K562 (cell line): Measurements from ENCODE around the gene TXNRD2. TPM values are rescaled to one million over a fixed set of nuclear protein-coding genes. Genes with fewer than 3 reads are reported as not detected.

Experiments
- BMI1 ChIP-seq: fragments of 150-350 bp; IDR thresholded peaks from 2 replicates; pipeline ENCODE4 v1.6.1; 2014; ENCODE audit warnings: low read length
- IFI16 ChIP-seq: fragments of 250-450 bp; sonication (Bioruptor Pico); IDR thresholded peaks from 2 replicates; pipeline ENCODE4 v2.1.2; 2022; ENCODE audit warnings: mild to moderate bottlenecking, inconsistent platforms
- KAT8 ChIP-seq: fragments of 450-650 bp; IDR thresholded peaks from 2 replicates; pipeline ENCODE4 v1.6.1; 2016; ENCODE audit warnings: low read depth, mild to moderate bottlenecking
- MAFF ChIP-seq: IDR thresholded peaks from 2 replicates; pipeline ENCODE4 v1.6.1; 2012; ENCODE audit warnings: low read length, improper control_type of control experiment
- MCM7 ChIP-seq, 2 experiments: fragments of 450-650 bp; IDR thresholded peaks; 2 replicates each; pipeline ENCODE4 v1.6.1; 2016 to 2018
- NEUROD1 ChIP-seq: fragments of 150-350 bp; IDR thresholded peaks from 2 replicates; pipeline ENCODE4 v1.6.1; 2014; ENCODE audit warnings: borderline replicate concordance, low read length, low read depth; ENCODE audit not compliant: partially characterized antibody
- POLR3A ChIP-seq: IDR thresholded peaks from 2 replicates; pipeline ENCODE4 v1.6.1; 2011; ENCODE audit warnings: borderline replicate concordance, mild to moderate bottlenecking, moderate library complexity; ENCODE audit not compliant: insufficient read length, insufficient read depth; ENCODE audit errors: extremely low read depth
- SAP30 ChIP-seq: fragments of 200-600 bp; sonication (generic); IDR thresholded peaks from 2 replicates; pipeline ENCODE4 v1.6.1; 2012; ENCODE audit warnings: borderline replicate concordance, low read depth, mild to moderate bottlenecking, moderate library complexity, low read length, control low read depth, inconsistent platforms; ENCODE audit not compliant: insufficient read depth, poor library complexity, severe bottlenecking
- SREBF2 ChIP-seq: sonication (generic); formaldehyde crosslinking; IDR thresholded peaks from 2 replicates; pipeline ENCODE4 v1.4.0; 2020; ENCODE audit warnings: mild to moderate bottlenecking, missing genetic modification reagents
- TARDBP ChIP-seq: fragments of 450-650 bp; IDR thresholded peaks from 2 replicates; pipeline ENCODE4 v1.6.1; 2016
- TBP ChIP-seq: optimal IDR thresholded peaks from 2 replicates; pipeline ENCODE3; 2011; ENCODE audit warnings: low read depth, low read length, improper control_type of control experiment
- ZNF384 ChIP-seq: IDR thresholded peaks from 2 replicates; pipeline ENCODE4 v1.6.1; 2012; ENCODE audit warnings: low read depth, low read length, improper control_type of control experiment
- ZNF444 ChIP-seq: fragments of 250-450 bp; sonication (Bioruptor Pico); IDR thresholded peaks from 2 replicates; pipeline ENCODE4 v1.4.0; 2020; ENCODE audit warnings: mild to moderate bottlenecking, moderate library complexity
- ZNF764 ChIP-seq: fragments of 250-450 bp; sonication (Bioruptor Pico); IDR thresholded peaks from 2 replicates; pipeline ENCODE4 v1.4.0; 2020; ENCODE audit warnings: low read depth, mild to moderate bottlenecking, moderate library complexity
- polyA plus RNA-seq, 8 experiments: library from polyadenylated mRNA; depleted of rRNA in 4 of 8; stranded (reverse) in 5 of 8; unstranded in 3 of 8; fragments of >200 nt; fragmentation: Nextera tagmentation in 2 of 8; fragmentation: Illumina TruSeq in 1 of 8; extraction: Ambion mirVana in 2 of 8; extraction: Trizol in 1 of 8; gene quantifications; 2 replicates each; pipeline versions ENCODE4 v1.2.1 to v1.2.3, GENCODE V29; 2011 to 2014; ENCODE audit warnings: inconsistent platforms in 1 of 8, missing spikeins in 1 of 8
- total RNA-seq, 7 experiments: library from RNA; depleted of rRNA in 6 of 7; stranded (reverse); fragments of >200 nt in 6 of 7; fragmentation: Illumina TruSeq in 2 of 7; extraction: Trizol in 2 of 7; gene quantifications; 2 replicates each; pipeline versions ENCODE4 v1.2.1 to v1.2.3, GENCODE V29; 2011 to 2021; ENCODE audit warnings: low replicate concordance in 1 of 7
- TF ChIP-seq, protein P1 (sequence below), 2 experiments: IDR thresholded peaks in 1 of 2; conservative IDR thresholded peaks in 1 of 2; 2 replicates each; pipeline ENCODE4 v1.6.1; 2016; ENCODE audit warnings: low read depth in 2 of 2, mild to moderate bottlenecking in 1 of 2, missing compliant biosample characterization in 1 of 2, missing genetic modification characterization in 1 of 2, moderate library complexity in 1 of 2
- TF ChIP-seq, protein P2 (sequence below): fragments of 250-450 bp; sonication (Bioruptor Pico); IDR thresholded peaks from 2 replicates; pipeline ENCODE4 v1.5.0; 2021; ENCODE audit warnings: mild to moderate bottlenecking, moderate library complexity
- TF ChIP-seq, protein P3 (sequence below): sonication (generic); formaldehyde crosslinking; IDR thresholded peaks from 2 replicates; pipeline ENCODE4 v1.4.0; 2020; ENCODE audit warnings: mild to moderate bottlenecking, missing genetic modification reagents
- TF ChIP-seq, protein P4 (sequence below): fragments of 450-650 bp; formaldehyde crosslinking; IDR thresholded peaks from 2 replicates; pipeline ENCODE4 v1.4.0; 2020; ENCODE audit warnings: mild to moderate bottlenecking, moderate library complexity

The TXNRD2 gene
- total and polyA plus RNA-seq, 9 of the 15 experiments (the other 6 are each of a cell fraction or from before 2014, with no cell fraction given) = 3.3 to 80.2 (median 49.4) TPM

DNA sequence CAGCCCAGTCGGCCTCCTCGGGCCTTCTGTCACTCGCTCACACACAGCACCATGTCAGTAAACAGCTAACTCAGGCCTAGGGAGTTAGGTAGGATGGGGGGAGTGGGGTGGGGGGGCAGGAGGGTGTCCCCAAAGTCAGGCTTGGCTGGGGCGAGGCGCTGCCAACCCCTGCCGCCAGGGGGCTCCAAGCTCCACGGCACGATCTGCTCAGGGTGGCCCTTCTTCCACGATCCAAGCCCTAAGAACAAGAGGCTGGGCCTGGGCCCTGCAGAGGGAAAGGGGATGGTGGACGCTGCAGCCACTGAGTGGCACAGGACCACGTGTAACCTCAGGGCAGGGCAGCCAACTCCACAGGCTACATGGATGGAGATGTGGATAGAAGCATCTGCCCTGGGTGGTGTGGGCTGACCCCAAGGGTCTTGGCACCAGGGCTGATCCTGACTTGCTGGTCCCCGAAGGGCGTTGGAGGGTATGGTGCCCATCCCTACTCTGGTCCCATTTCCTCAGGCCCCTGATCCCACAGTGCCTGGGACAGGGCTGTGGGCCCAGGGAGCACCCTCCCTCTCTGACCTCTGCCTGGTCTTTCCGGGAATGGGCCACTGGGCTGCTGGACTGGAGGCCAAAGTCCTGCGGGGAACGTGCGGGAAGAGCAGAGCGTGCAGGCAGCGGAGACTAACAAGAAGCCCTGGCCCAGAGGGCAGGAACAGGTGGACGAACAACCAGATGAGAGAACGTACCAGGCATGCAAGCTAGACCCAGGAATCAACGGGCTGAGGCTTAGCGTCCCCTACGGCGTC is 29.1 kb upstream of the TXNRD2 start (continued):
- TF ChIP-seq ZNF384 = peak; percentile 56; the same call in 1 of the 2 replicates
- TF ChIP-seq SAP30 = no peak
- TF ChIP-seq ZNF444 = 0 out of 2 replicates have a peak, but pooled peaks have one; percentile 50
- TF ChIP-seq IFI16 = no peak
- no peak for TF ChIP-seq MCM7 (IDR thresholded peaks at IDR 0.05)
- TF ChIP-seq POLR3A = no peak
- TF ChIP-seq, protein P1, sequence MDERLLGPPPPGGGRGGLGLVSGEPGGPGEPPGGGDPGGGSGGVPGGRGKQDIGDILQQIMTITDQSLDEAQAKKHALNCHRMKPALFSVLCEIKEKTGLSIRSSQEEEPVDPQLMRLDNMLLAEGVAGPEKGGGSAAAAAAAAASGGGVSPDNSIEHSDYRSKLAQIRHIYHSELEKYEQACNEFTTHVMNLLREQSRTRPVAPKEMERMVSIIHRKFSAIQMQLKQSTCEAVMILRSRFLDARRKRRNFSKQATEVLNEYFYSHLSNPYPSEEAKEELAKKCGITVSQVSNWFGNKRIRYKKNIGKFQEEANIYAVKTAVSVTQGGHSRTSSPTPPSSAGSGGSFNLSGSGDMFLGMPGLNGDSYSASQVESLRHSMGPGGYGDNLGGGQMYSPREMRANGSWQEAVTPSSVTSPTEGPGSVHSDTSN (CRISPR knock-in tag; IDR thresholded peaks at IDR 0.05; ENCODE audit: low read depth) = no peak
- TF ChIP-seq, protein P1 (tag; conservative IDR thresholded peaks at IDR 0.05; ENCODE audit: low read depth) = no peak
- TF ChIP-seq BMI1 = no peak
- peak; percentile 73 for TF ChIP-seq ZNF764 (CRISPR knock-in tag)
- peak; percentile 65 for TF ChIP-seq NEUROD1
- no peak for TF ChIP-seq TBP
- TF ChIP-seq, protein P2, sequence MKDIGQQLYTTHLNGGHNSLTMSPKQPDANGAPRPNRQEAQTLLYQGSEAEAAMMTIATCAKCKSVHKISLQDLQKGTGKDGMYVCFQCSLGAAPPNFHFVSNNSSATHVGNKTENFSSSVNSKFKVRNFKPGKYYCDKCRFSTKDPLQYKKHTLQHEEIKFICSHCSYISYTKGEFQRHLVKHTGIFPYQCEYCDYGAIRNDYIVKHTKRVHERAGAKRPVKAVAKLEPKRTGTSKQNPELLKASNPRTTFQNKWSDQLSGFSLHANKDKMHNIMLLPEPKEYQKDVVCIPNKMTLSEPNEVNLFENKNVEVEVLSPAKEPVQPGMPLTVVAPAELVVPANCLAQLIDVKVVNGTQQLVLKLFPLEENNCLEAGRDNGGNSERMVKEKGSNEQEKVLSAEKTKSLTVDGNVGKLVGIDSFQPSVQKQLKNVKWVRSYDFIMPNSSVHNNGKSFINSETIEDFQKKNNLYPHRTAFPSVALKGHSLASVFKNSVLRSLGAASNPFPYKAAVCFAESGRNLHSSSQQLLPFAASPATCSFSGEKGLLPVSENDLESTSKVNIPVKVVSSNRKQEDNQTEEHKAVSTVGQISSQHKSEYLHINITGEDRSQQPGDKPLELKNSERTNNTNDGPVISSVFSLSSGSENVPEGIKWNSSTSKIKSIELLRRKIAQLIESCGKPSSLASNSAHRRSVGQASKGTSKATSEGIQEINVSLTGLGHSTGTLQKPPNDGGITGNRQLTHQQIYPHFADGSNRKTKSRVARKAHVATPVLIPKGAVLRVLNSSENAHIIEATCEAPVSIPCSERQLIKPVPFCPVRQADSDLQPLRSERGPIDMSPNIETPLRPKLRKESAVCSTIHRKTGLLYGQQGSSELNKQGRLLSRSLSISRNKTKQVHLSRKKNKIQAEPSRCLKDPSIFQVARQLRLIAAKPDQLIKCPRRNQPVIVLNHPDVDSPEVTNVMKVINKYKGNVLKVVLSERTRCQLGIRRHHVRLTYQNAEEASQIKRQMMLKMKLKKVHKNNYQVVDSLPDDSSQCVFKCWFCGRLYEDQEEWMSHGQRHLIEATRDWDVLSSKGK (CRISPR knock-in tag) = no peak
- TF ChIP-seq, protein P3, sequence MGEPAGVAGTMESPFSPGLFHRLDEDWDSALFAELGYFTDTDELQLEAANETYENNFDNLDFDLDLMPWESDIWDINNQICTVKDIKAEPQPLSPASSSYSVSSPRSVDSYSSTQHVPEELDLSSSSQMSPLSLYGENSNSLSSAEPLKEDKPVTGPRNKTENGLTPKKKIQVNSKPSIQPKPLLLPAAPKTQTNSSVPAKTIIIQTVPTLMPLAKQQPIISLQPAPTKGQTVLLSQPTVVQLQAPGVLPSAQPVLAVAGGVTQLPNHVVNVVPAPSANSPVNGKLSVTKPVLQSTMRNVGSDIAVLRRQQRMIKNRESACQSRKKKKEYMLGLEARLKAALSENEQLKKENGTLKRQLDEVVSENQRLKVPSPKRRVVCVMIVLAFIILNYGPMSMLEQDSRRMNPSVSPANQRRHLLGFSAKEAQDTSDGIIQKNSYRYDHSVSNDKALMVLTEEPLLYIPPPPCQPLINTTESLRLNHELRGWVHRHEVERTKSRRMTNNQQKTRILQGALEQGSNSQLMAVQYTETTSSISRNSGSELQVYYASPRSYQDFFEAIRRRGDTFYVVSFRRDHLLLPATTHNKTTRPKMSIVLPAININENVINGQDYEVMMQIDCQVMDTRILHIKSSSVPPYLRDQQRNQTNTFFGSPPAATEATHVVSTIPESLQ (CRISPR knock-in tag) = no peak
- peak; percentile 50 for TF ChIP-seq TARDBP
- no peak for TF ChIP-seq MAFF
- no peak for TF ChIP-seq KAT8
- TF ChIP-seq, protein P4, sequence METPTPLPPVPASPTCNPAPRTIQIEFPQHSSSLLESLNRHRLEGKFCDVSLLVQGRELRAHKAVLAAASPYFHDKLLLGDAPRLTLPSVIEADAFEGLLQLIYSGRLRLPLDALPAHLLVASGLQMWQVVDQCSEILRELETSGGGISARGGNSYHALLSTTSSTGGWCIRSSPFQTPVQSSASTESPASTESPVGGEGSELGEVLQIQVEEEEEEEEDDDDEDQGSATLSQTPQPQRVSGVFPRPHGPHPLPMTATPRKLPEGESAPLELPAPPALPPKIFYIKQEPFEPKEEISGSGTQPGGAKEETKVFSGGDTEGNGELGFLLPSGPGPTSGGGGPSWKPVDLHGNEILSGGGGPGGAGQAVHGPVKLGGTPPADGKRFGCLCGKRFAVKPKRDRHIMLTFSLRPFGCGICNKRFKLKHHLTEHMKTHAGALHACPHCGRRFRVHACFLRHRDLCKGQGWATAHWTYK (CRISPR knock-in tag) = peak; percentile 89; the same call in 1 of the 2 replicates
- no peak for TF ChIP-seq SREBF2 (CRISPR knock-in tag)
